HepG2 (cell line): ENCODE measurements around the gene RHOT2. TPM values are rescaled to one million over a fixed set of nuclear protein-coding genes. Genes with fewer than 3 reads are reported as not detected.

Source experiments
- ATF2 ChIP-seq: sonication (generic); formaldehyde crosslinking; IDR thresholded peaks from 2 replicates; pipeline ENCODE4 v1.4.0; 2020; ENCODE audit warnings: missing genetic modification reagents
- ETV5 ChIP-seq: IDR thresholded peaks from 2 replicates; pipeline ENCODE4 v1.6.1; 2018; ENCODE audit warnings: missing biosample characterization, missing genetic modification reagents, inconsistent platforms, borderline replicate concordance
- GABPB1 ChIP-seq: IDR thresholded peaks from 2 replicates; pipeline ENCODE4 v1.6.1; 2016; ENCODE audit warnings: mild to moderate bottlenecking, missing genetic modification reagents, moderate library complexity, missing compliant biosample characterization
- JUN ChIP-seq: sonication (generic); formaldehyde crosslinking; IDR thresholded peaks from 2 replicates; pipeline ENCODE4 v1.4.0; 2020; ENCODE audit warnings: mild to moderate bottlenecking, missing genetic modification reagents
- KMT2A ChIP-seq: sonication (generic); formaldehyde crosslinking; IDR thresholded peaks from 2 replicates; pipeline ENCODE4 v1.4.0; 2020; ENCODE audit warnings: missing genetic modification reagents
- MTERF4 ChIP-seq: sonication (generic); formaldehyde crosslinking; IDR thresholded peaks from 2 replicates; pipeline ENCODE4 v1.8.0; 2023; ENCODE audit warnings: mild to moderate bottlenecking, missing genetic modification reagents
- POLR2A ChIP-seq, 2 experiments: IDR thresholded peaks; 2 replicates each; pipeline ENCODE4 v1.6.1; 2011; ENCODE audit warnings: low read depth in 2 of 2, low read length in 2 of 2, mild to moderate bottlenecking in 1 of 2, moderate library complexity in 1 of 2; ENCODE audit not compliant: insufficient read depth in 1 of 2
- SAP130 ChIP-seq: IDR thresholded peaks from 2 replicates; pipeline ENCODE4 v1.6.1; 2016; ENCODE audit warnings: low read depth
- SPEN ChIP-seq: sonication (generic); formaldehyde crosslinking; IDR thresholded peaks from 2 replicates; pipeline ENCODE4 v1.5.1; 2020; ENCODE audit warnings: low read depth, mild to moderate bottlenecking, missing genetic modification reagents
- TEAD2 ChIP-seq: sonication (generic); formaldehyde crosslinking; IDR thresholded peaks from 2 replicates; pipeline ENCODE4 v1.9.0; 2021; ENCODE audit warnings: missing genetic modification reagents
- TMF1 ChIP-seq: sonication (generic); formaldehyde crosslinking; IDR thresholded peaks from 2 replicates; pipeline ENCODE4 v1.8.1; 2022; ENCODE audit warnings: low read depth, missing genetic modification reagents
- ZBTB34 ChIP-seq: sonication (generic); formaldehyde crosslinking; IDR thresholded peaks from 2 replicates; pipeline ENCODE4 v1.8.0; 2022; ENCODE audit warnings: mild to moderate bottlenecking, missing genetic modification reagents
- ZNF44 ChIP-seq: sonication (generic); formaldehyde crosslinking; IDR thresholded peaks from 2 replicates; pipeline ENCODE4 v1.5.1; 2020; ENCODE audit warnings: mild to moderate bottlenecking, missing genetic modification reagents
- ZNF558 ChIP-seq: sonication (generic); formaldehyde crosslinking; IDR thresholded peaks from 2 replicates; pipeline ENCODE4 v1.9.0; 2022; ENCODE audit warnings: mild to moderate bottlenecking, missing genetic modification reagents, borderline replicate concordance
- ZNF574 ChIP-seq: sonication (generic); formaldehyde crosslinking; IDR thresholded peaks from 2 replicates; pipeline ENCODE4 v1.4.0; 2020; ENCODE audit warnings: missing genetic modification reagents
- ZNF703 ChIP-seq: sonication (generic); formaldehyde crosslinking; IDR thresholded peaks from 2 replicates; pipeline ENCODE4 v1.5.1; 2020; ENCODE audit warnings: missing genetic modification reagents, mild to moderate bottlenecking, moderate library complexity, borderline replicate concordance
- ZSCAN25 ChIP-seq: sonication (generic); formaldehyde crosslinking; IDR thresholded peaks from 2 replicates; pipeline ENCODE4 v1.8.0; 2022; ENCODE audit warnings: mild to moderate bottlenecking, missing genetic modification reagents
- ZXDC ChIP-seq: sonication (generic); formaldehyde crosslinking; IDR thresholded peaks from 2 replicates; pipeline ENCODE4 v1.5.0; 2020; ENCODE audit warnings: mild to moderate bottlenecking, missing genetic modification reagents
- polyA plus RNA-seq, 8 experiments: library from polyadenylated mRNA; depleted of rRNA in 3 of 8; stranded (reverse) in 7 of 8; unstranded in 1 of 8; fragments of >200 nt; fragmentation: Illumina TruSeq in 4 of 8; extraction: Trizol in 4 of 8; gene quantifications; 2 replicates each; pipeline versions ENCODE4 v1.2.1 to v1.2.3, GENCODE V29; 2011 to 2016; ENCODE audit warnings: low read depth in 4 of 8, missing spikeins in 1 of 8, mixed read lengths in 1 of 8; ENCODE audit not compliant: insufficient read depth in 1 of 8
- total RNA-seq, 5 experiments: library from RNA; depleted of rRNA; stranded (reverse); fragments of >200 nt; fragmentation: Illumina TruSeq; extraction: Trizol; gene quantifications; 2 replicates each; pipeline ENCODE4 v1.2.3, GENCODE V29; 2016; ENCODE audit warnings: low read depth in 1 of 5

The RHOT2 gene
- total and polyA plus RNA-seq, 2 of the 13 experiments (the other 11 are each of a cell fraction or from before 2014, with no cell fraction given), result 63.6 to 76.9 TPM

GRCh38 chr16:642189-643049 is 25.5 kb upstream of the RHOT2 start (continued):
- TF ChIP-seq ZNF574 (CRISPR knock-in tag) (peak; percentile 52; the same call in 1 of the 2 replicates), SAP130 (CRISPR knock-in tag) (peak; percentile 64), ZNF703 (peak; percentile 55; the same call in 1 of the 2 replicates), KMT2A (CRISPR knock-in tag) (peak; percentile 67), ZXDC (CRISPR knock-in tag) (peak; percentile 87; the same call in 1 of the 2 replicates), ZNF44 (CRISPR knock-in tag) (no peak), ATF2 (CRISPR knock-in tag) (0 out of 2 replicates have a peak, but pooled peaks have one; percentile 24), ZSCAN25 (CRISPR knock-in tag) (peak; percentile 36; the same call in 1 of the 2 replicates), POLR2A (IDR thresholded peaks at IDR 0.05; ENCODE audit: insufficient read depth in 1 of 2, low read depth in 2 of 2, low read length in 2 of 2) (peak; percentile 2 to 54; a peak in 3 of 4 replicates), MTERF4 (0 out of 2 replicates have a peak, but pooled peaks have one; percentile 60), ETV5 (peak; percentile 66), ZNF558 (peak; percentile 77; the same call in 1 of the 2 replicates), TEAD2 (no peak), GABPB1 (CRISPR knock-in tag) (peak; percentile 77), JUN (CRISPR knock-in tag) (peak; percentile 61; the same call in 1 of the 2 replicates), TMF1 (CRISPR knock-in tag) (peak; percentile 28), ZBTB34 (CRISPR knock-in tag) (0 out of 2 replicates have a peak, but pooled peaks have one; percentile 50), SPEN (CRISPR knock-in tag) (peak; percentile 16; the same call in 1 of the 2 replicates)
